ENCODE measurements around the gene ASB2.
A peak's percentile ranks its signal among the peaks of the same experiment; 100 is the strongest.

ASB2 gene

GRCh38 chr14:93982230-93983007 lies 6.0 kb upstream of the ASB2 start:
- TF ChIP-seq CTCF (conservative IDR thresholded peaks at IDR 0.05; ENCODE audit: control insufficient read depth, insufficient read depth, low read depth, low read length) = no peak
- H3K4me3 ChIP-seq (ENCODE audit: control insufficient read depth, low read depth, low read length) = no peak overlapping the region
- no peak for DNase-seq (ENCODE audit: low read depth)

DNA sequence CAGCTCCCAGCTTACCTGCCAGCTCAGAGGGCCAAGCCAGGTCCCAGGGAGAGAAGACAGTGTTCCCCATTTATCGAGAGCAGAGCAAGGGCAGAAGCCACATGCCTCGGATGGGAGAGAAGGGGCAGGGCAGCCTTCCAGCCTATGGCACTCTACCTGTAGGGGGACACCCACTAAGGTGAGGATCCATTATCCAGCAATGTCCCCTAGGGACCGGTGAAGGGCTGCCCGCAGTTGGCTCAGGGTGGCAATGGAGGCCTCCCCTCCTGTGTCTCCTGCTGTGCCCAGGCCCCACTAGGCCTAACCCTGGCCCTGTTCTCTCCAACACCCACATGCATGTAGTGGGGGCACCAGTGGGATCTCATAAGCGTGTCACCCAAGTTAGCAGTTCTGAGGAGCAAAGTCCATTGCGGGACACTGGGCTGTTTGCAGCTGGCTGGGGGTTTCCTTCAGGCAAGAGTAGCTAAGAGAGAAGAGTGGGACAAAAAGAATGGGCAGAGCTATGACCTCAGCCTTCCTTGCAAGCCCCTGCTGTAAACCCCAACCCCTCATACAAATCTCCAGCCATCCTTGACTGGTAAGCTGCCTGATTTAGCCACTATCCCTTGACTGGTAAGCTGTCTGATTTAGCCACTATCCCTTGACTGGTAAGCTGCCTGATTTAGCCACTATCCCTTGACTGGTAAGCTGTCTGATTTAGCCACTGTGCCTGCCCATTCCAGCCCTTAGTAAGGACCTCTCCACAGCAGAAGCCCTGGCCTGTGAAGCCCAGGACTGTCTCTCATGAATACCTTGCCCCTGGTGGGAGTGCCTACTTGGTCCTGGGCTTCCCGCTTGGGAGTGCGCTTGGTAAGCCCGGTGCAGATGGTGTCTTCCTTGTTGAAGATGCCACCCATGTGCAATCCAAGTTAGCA lies 5.2 kb upstream of the ASB2 start:
- no peak for DNase-seq (ENCODE audit: low read depth)
- no peak for TF ChIP-seq CTCF (conservative IDR thresholded peaks at IDR 0.05; ENCODE audit: control insufficient read depth, insufficient read depth, low read depth, low read length)
- no peak overlapping the region for H3K4me3 ChIP-seq (ENCODE audit: control insufficient read depth, low read depth, low read length)

DNA sequence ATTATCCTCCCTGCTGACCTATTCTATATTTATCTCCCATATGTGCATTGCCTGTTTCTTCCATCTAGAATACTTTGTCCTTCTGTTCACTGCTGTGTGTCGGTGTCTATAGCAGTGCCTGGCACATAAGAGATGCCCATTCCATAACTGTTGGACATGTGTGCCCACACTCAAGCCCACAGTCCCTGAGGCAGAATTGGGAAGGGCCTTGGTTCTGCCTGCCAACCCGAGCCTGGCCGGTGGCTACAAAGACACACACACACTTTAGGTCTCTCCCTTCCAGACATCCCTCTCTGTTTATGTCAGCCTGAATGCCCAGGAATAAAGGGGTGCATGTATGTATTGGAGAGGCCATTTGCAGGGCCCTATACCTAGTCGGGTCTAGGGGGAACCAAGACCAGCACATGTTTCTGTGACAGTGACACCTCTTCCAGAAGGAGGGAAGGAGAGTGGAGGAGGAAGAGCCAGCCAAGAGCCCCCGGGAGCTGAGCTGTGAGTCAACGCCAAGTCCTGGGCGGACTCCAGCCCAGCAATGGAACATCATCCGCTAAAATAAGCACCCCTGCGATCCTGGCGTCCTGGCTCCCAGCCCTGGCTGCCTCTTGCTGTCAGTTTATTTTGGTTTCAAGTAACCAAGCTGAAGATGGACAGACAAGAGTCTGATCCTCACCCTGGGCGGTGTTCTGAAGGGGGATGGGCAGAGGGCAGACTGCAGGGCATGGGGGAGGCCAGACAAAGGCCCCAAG lies 4.3 kb upstream of the ASB2 start:
- no peak overlapping the region for H3K4me3 ChIP-seq (ENCODE audit: control insufficient read depth, low read depth, low read length)
- DNase-seq (ENCODE audit: low read depth) = peak; percentile 29
- TF ChIP-seq CTCF (conservative IDR thresholded peaks at IDR 0.05; ENCODE audit: control insufficient read depth, insufficient read depth, low read depth, low read length) = no peak

- DNase-seq (ENCODE audit: low read depth) = no peak
- H3K4me3 ChIP-seq (ENCODE audit: control insufficient read depth, low read depth, low read length) = no peak overlapping the region
- TF ChIP-seq CTCF (conservative IDR thresholded peaks at IDR 0.05; ENCODE audit: control insufficient read depth, insufficient read depth, low read depth, low read length) = no peak
Measured at GRCh38 chr14:93978735-93979134, 2.4 kb upstream of the ASB2 start.

DNA sequence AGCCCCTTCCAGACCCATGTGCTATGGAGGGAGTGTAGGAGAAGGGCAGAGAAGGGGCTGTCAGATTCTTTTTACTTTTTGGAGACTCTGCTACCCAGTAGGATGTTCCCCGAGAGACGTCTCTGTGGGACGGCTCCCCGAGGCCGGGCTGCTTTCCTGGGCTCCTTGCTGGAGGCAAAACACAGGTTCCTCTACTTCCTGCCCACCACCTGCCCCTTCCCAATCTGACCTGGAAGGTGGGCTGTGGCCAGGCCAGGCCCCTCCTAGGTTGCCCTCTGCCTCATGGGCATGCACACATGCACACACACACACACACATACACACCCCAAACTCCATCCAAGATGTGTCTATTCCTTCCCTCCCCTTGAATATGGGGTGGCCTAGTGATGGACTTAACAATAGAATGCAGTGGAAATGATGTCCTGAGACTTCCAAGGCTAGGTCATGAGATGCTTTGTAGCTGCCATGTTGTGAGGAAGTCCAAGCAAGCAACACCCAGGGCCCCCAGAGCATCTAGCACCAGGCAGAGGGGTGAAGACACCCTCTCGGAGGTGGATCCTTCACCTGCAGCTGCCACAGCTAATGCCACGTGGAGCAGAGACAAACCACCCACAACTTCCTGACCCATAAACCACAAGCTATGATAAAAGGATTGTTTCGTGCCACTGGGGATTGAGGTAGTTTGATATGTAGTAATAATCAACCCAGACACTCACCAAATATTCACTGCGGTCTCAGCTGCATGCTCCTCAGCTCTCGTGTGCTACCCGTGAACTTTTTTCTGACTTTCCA lies 1.6 kb upstream of the ASB2 start:
- no peak overlapping the region for H3K4me3 ChIP-seq (ENCODE audit: control insufficient read depth, low read depth, low read length)
- TF ChIP-seq CTCF (conservative IDR thresholded peaks at IDR 0.05; ENCODE audit: control insufficient read depth, insufficient read depth, low read depth, low read length) = no peak
- no peak for DNase-seq (ENCODE audit: low read depth)

GRCh38 chr14:93977171-93977570 lies 801 bp upstream of the ASB2 start:
- no peak for DNase-seq (ENCODE audit: low read depth)
- no peak overlapping the region for H3K4me3 ChIP-seq (ENCODE audit: control insufficient read depth, low read depth, low read length)
- no peak for TF ChIP-seq CTCF (conservative IDR thresholded peaks at IDR 0.05; ENCODE audit: control insufficient read depth, insufficient read depth, low read depth, low read length)

Measured in fibroblast of mammary gland (primary cell).